HG03095 (cell line): ENCODE results near the gene POLR3B.
"Not testable (repeated sequence)": the region's sequence is repeated elsewhere in the genome, so short reads cannot be mapped to it uniquely, and the experiment has no call there.

Source experiments
- ATAC-seq: cut with Tn5 transposase; IDR thresholded peaks from one replicate; pipeline ENCODE4 v1.9.1; 2021; ENCODE audit warnings: moderate library complexity; ENCODE audit not compliant: unreplicated experiment

Gene POLR3B

GRCh38 chr12:106459124-106459523, 101.6 kb downstream of the POLR3B start:
- no peak for ATAC-seq

GRCh38 chr12:106459534-106459933, 102.0 kb downstream of the POLR3B start:
- no peak for ATAC-seq

- ATAC-seq, result no peak
These were observed 104.2 kb downstream of the POLR3B start for GRCh38 chr12:106461730-106462129.

- ATAC-seq, result not testable (repeated sequence)
These were observed 108.1 kb downstream of the POLR3B start for GRCh38 chr12:106465605-106466004.

- not testable (repeated sequence) for ATAC-seq
These were observed 118.1 kb downstream of the POLR3B start for GRCh38 chr12:106475662-106476061.

GRCh38 chr12:106477627-106478026, 120.1 kb downstream of the POLR3B start:
- not testable (repeated sequence) for ATAC-seq

GRCh38 chr12:106480251-106480650, 122.7 kb downstream of the POLR3B start:
- no peak for ATAC-seq

- no peak for ATAC-seq
These were observed 123.7 kb downstream of the POLR3B start for GRCh38 chr12:106481246-106481645.

GRCh38 chr12:106487664-106488063, 130.1 kb downstream of the POLR3B start:
- ATAC-seq, result no peak

- ATAC-seq, result no peak
These were observed 131.3 kb downstream of the POLR3B start for GRCh38 chr12:106488884-106489283.

- ATAC-seq, result no peak
These were observed 132.7 kb downstream of the POLR3B start for GRCh38 chr12:106490264-106490663.

- ATAC-seq, result no peak
These were observed 135.3 kb downstream of the POLR3B start for GRCh38 chr12:106492857-106493256.

- no peak for ATAC-seq
These were observed 136.0 kb downstream of the POLR3B start for GRCh38 chr12:106493531-106493930.

GRCh38 chr12:106495354-106495965, 137.9 kb downstream of the POLR3B start:
- no peak for ATAC-seq

- ATAC-seq, result no peak
These were observed 140.5 kb downstream of the POLR3B start for GRCh38 chr12:106498056-106498455.

GRCh38 chr12:106499628-106500027, 142.1 kb downstream of the POLR3B start:
- ATAC-seq, result no peak

- ATAC-seq, result no peak
These were observed 149.1 kb downstream of the POLR3B start for GRCh38 chr12:106506691-106507090.

GRCh38 chr12:106508966-106509365, 151.4 kb downstream of the POLR3B start:
- no peak for ATAC-seq

GRCh38 chr12:106511365-106511764, 153.8 kb downstream of the POLR3B start:
- ATAC-seq, result no peak

GRCh38 chr12:106517314-106517713, 159.8 kb downstream of the POLR3B start:
- ATAC-seq, result no peak

- ATAC-seq, result no peak
These were observed 162.1 kb downstream of the POLR3B start for GRCh38 chr12:106519607-106520021.

GRCh38 chr12:106521901-106522300, 164.4 kb downstream of the POLR3B start:
- no peak for ATAC-seq

GRCh38 chr12:106522708-106523107, 165.2 kb downstream of the POLR3B start:
- no peak for ATAC-seq
